ENCODE measurements around the gene NFE2L3. TPM values are rescaled to one million over a fixed set of nuclear protein-coding genes. Genes with fewer than 3 reads are reported as not detected.

The NFE2L3 gene
- total and polyA plus RNA-seq, 2 of the 4 experiments (the other 2 are of a cell fraction), result 28.0 to 43.2 TPM

Other genes starting within 250 kb of the NFE2L3 start
- gene HNRNPA2B1, start 48.5 kb downstream of the NFE2L3 start, total RNA-seq (2012; rRNA removed), result 49.3 and 118 TPM in 2 replicates
- 417 and 515 TPM in 2 replicates for gene HNRNPA2B1, start 48.5 kb downstream of the NFE2L3 start, polyA plus RNA-seq (2012; rRNA removed)
- 38.2 and 85.0 TPM in 2 replicates for gene CBX3, start 49.5 kb downstream of the NFE2L3 start, total RNA-seq (2012; rRNA removed)
- gene CBX3, start 49.5 kb downstream of the NFE2L3 start, polyA plus RNA-seq (2012; rRNA removed), result 65.6 and 76.5 TPM in 2 replicates
- not detected in 2 replicates for gene SNX10, start 139.7 kb downstream of the NFE2L3 start, total RNA-seq (2012; rRNA removed)
- gene SNX10, start 139.7 kb downstream of the NFE2L3 start, polyA plus RNA-seq (2012; rRNA removed), result not detected in 2 replicates